ENCODE measurements around the gene PRKCE.

GRCh38 chr2:46042207-46042637 is 390.7 kb downstream of the PRKCE start:
- TF ChIP-seq POLR2A (IDR thresholded peaks at IDR 0.05; ENCODE audit: control extremely low read depth in 1 of 2, low read depth in 2 of 2, low read length in 2 of 2) (no peak), EP300 (IDR thresholded peaks at IDR 0.05; ENCODE audit: borderline replicate concordance in 1 of 2, low read depth in 2 of 2, low read length in 2 of 2) (no peak), EZH2 (IDR thresholded peaks at IDR 0.05; ENCODE audit: low read depth, low read length, severe bottlenecking) (no peak), CHD2 (IDR thresholded peaks at IDR 0.05; ENCODE audit: low read length) (no peak), YY1 (IDR thresholded peaks at IDR 0.05; ENCODE audit: low read depth, low read length) (no peak), POLR2AphosphoS5 (IDR thresholded peaks at IDR 0.05; ENCODE audit: low read depth, low read length) (no peak), RAD21 (IDR thresholded peaks at IDR 0.05 in 1 of 2, conservative IDR thresholded peaks at IDR 0.05 in 1 of 2; ENCODE audit: low read depth in 2 of 2, low read length in 2 of 2) (no peak), ZNF274 (IDR thresholded peaks at IDR 0.05; ENCODE audit: borderline replicate concordance, extremely low read depth, low read length) (no peak), JUND (IDR thresholded peaks at IDR 0.05; ENCODE audit: low read length) (no peak), JUN (IDR thresholded peaks at IDR 0.05; ENCODE audit: low read depth, low read length) (no peak), RFX5 (IDR thresholded peaks at IDR 0.05; ENCODE audit: borderline replicate concordance, low read depth, low read length) (no peak), RNF2 (IDR thresholded peaks at IDR 0.05; ENCODE audit: borderline replicate concordance, low read depth, low read length, missing control alignments, poor library complexity, severe bottlenecking) (no peak), CEBPB (IDR thresholded peaks at IDR 0.05; ENCODE audit: low read depth, low read length) (no peak)
- TF ChIP-seq, protein P1, sequence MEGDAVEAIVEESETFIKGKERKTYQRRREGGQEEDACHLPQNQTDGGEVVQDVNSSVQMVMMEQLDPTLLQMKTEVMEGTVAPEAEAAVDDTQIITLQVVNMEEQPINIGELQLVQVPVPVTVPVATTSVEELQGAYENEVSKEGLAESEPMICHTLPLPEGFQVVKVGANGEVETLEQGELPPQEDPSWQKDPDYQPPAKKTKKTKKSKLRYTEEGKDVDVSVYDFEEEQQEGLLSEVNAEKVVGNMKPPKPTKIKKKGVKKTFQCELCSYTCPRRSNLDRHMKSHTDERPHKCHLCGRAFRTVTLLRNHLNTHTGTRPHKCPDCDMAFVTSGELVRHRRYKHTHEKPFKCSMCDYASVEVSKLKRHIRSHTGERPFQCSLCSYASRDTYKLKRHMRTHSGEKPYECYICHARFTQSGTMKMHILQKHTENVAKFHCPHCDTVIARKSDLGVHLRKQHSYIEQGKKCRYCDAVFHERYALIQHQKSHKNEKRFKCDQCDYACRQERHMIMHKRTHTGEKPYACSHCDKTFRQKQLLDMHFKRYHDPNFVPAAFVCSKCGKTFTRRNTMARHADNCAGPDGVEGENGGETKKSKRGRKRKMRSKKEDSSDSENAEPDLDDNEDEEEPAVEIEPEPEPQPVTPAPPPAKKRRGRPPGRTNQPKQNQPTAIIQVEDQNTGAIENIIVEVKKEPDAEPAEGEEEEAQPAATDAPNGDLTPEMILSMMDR (IDR thresholded peaks at IDR 0.05; ENCODE audit: control extremely low read depth in 1 of 3, insufficient read depth in 1 of 3, low read depth in 1 of 3, low read length in 3 of 3) = no peak
